NCI-H2196 (cell line): Measurements from ENCODE around the gene MRPL9.

Experiments used
- DNase-seq: peaks from one replicate; lab custom pipeline; 2025; ENCODE audit not compliant: unreplicated experiment; lab: John Stamatoyannopoulos, UW

The MRPL9 gene

DNA sequence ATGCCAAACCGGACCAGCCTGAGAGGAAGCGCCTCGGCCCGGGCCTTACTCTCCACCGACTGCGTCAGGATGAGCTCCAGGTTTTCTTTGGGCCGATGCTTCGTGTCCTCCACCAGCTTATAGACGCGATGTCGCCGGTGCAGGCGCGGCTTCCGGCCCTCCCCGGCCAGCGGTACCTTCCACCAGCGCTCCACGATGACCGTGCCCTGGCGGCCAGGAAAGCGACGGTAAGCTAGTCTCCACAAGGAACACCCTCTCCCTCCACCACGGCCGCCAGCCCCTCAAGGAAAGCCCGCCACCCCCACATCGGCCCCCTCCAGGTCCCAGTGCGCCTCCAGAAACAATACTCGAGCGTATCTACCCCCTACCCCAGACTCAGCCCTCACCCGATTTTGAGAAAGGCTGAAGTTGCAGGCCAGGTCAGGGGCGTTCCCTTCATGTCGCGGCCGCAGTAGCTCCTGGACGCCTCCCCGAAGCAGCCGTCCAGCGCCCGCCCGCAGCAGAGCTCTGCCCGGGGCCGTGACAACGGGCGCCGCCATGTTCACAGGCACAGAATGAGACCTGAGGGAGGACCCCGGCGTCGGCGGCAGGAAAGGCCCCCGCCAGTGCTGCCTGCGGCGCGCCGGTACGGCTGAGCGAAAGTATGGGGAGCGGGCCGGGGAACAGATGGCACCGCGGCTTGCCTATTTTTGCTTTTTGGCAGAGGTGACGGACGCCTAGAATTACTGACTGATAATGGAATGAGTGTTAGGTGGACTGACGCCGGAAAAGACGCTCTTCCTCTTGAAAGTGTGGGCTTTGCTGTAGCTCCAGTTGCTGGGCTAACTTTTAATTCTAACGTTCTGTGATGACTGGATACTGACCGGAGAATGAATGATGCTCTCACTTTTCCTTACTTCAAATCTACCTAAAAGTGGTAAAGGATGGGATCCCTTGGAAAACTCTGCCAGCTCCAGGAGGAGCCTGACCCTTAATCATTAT, at the start of gene MRPL9:
Gene MRPL9, minus strand, starts transcription at position 556 of the 981 bp plus-strand sequence. Its CDS starts 17 bp downstream, at position 539.
- peak; percentile 73 for DNase-seq

DNA sequence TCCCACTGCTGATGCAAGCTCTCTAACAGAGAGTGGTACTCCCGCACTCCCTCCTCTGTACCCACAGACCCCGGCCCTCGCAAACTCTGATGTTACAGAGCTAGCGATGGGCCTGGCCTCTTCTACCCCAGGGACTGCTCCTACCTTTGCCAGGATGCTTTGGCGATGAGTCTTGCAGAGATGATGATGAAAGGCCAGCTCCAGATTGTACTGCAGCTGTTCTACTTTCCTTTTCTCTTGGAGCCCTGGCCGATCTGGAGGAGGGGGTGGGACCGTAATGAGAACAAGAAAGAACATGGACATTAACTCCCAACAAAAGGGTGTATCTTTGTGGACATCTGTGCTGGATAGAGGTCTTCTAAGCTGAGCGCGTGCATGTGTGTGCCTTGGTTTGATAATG, 47.9 kb upstream of the MRPL9 start:
- no peak for DNase-seq

DNA sequence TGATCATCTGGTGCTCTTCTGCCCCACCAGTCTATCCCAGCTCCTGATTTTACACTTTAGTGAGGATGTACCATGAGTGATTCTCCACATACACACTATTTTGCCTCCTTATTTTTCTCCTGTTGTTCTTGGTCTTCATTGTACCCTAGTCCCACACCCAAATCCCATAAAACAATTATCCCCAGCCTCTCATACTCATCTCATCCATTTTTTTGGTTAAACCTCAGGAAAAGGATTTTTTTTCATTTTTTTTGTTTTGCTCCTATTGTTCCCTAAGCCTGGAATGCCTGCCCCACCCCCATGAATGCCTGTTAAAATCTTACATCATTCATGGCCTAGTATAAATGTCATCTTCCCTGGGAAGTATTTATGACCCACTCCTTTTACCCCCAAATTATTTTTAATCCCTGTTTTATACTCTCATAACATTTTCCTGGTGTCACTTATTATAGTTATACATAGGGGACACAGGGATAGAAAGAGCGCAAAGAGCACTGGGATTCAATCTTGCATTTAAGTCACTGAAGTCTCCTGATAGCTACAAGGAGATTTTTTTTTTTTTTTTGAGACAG, 46.8 kb upstream of the MRPL9 start:
- DNase-seq = no peak

DNA sequence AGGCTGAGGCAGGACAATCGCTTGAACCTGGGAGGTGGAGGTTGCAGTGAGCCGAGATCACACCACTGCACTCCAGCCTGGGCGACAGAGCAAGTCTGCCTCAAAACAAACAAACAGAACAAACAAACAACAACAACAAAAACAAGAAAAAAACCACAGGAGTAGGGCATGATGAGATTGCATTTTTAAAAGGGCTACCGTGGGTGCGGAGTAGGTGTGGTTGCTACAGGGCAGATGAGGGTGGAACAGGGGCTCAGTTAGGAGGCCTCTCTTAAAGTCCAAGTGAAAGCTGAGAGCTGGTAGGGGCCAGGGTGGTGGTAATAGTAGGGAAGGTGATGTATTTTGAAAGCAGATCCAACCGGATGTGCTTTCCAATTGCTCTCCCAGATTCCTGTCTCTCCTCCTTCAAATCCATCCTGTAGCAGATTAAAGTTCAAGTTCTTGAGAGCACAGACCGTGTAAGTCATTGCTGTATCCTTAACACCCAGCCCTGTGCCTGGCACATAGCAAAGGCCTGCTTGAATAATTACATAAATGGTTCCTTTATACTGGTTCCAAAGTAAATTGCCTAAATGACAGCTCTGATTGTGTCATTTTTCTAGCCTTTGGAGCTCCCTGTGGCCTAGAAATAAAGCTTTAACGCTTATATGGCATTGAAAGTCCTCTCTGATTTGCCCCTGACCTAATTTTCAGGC, 46.1 kb upstream of the MRPL9 start:
- no peak for DNase-seq

DNA sequence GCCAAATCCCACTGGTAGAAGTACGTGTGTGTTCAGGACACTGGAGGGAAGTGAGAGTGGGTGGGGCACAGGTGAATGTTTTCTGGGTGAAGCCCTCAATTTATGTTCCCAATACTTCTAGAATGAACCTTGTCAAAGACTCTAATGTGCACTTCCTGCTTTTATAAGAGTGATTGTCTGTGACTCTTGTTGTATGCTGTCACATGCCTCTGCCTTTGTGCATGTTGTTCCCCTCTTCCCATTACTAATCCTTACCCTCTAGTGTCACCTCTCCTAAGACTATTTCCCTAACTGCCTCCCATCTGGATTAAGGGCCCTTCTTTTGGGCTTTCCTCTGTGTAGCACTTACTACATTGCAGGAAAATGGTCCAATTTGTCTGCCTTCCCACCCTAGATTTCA, 44.5 kb upstream of the MRPL9 start:
- DNase-seq = no peak

DNA sequence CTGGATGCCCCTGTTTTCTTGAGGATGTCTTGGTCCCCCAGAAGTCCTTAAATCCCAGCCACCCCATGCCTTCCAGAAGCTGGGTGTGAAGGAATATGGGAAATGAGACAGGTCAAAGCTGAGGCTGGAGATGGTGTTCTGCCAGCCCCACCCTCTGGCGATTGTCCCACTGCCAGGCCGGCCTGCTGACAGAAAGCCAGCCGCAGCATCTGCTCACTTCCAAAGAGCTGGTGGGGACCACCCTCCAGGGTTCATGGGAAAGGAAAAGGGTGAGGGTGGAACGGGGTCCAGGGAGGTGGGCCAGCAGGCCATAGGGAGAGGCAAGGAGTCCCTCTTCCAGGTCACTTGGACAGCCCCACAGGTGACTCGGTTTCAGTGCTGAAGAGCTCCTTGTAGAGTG, 43.8 kb upstream of the MRPL9 start:
- no peak for DNase-seq

DNA sequence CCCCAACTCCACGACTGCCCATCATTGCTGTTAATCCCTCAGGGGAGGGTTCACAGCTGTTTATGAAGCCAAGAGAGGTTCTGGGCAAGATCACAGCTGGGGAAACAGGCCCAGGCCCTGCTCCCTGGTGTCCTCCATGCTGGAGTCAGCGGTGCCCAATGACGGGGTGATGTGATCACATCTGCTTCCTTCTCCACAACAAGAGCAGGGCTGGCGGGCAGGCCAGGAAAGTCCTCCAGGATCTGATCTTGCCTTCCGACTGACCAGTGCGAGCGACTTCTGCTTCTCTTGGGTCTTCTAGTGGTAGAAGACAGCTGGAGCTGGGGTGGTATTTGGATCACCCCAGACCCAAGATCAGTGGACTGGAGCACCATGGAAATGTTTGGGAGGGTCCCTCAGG, 42.9 kb upstream of the MRPL9 start:
- DNase-seq = no peak

DNA sequence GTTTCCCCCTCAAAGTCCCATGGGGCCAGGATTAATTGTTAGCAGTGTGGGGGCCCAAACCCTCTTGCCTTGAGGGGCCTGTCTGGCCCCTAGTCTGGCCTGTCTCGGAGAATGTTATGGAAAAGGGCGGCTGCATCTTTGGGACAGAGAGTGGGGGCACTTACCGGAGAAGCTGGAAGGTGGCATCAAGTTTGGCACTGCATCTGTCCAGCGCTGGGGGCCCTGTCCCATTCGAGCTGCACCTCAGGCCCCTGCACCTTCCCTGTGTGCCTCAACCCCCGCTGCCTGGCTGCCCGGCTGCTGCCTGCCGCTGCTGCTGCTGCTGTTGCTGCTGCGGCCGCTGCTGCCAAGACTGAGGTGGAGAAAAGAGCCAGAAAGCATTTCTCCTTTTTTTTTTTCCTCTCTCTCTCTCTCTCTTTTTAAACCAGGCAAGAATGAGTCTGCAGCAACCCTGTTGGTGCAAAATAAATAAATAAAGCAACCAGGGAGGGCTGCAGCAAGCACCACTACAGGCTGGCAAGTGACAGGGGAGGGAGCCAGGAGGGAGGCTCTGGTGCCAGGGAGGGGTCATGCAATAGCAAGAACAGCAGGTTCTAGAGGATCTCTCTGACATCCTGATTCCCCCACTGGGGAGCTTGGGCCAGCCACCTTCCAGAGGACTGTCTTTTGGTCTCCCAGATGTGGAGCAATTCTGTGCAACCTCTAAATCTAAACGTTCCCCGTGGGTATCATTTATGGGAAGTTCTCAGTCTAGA, 41.9 kb upstream of the MRPL9 start, which contains the start of gene LINGO4:
Gene LINGO4, minus strand, starts transcription at position 354 of the 755 bp plus-strand sequence. CDS start 2,715 bp downstream, outside the sequence.
- no peak for DNase-seq

GRCh38 chr1:151803915-151804314, 40.6 kb upstream of the MRPL9 start:
- no peak for DNase-seq

DNA sequence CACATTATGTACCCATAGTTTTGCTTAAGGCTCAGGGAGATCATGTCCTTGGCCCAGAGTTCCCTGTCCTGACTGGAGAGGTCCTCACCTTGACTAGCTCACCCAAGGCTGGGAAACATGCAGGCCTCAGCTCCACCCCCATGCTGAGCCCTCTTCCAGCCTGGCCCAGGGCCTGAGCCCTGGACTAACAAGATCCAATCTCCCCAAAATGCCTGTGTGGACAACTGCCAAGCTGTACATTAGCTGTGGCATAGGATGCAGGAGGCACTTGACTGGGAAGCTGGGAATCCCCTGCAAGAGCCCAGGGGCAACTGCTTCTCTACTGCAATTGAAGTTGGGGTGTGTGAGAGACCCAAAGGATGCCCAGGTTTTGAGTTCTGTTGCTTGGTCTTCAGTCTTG, 39.9 kb upstream of the MRPL9 start:
- no peak for DNase-seq

- DNase-seq = no peak
Measured at GRCh38 chr1:151802372-151802771, 39.1 kb upstream of the MRPL9 start.

- no peak for DNase-seq
Measured at GRCh38 chr1:151801846-151802245, 38.5 kb upstream of the MRPL9 start.

DNA sequence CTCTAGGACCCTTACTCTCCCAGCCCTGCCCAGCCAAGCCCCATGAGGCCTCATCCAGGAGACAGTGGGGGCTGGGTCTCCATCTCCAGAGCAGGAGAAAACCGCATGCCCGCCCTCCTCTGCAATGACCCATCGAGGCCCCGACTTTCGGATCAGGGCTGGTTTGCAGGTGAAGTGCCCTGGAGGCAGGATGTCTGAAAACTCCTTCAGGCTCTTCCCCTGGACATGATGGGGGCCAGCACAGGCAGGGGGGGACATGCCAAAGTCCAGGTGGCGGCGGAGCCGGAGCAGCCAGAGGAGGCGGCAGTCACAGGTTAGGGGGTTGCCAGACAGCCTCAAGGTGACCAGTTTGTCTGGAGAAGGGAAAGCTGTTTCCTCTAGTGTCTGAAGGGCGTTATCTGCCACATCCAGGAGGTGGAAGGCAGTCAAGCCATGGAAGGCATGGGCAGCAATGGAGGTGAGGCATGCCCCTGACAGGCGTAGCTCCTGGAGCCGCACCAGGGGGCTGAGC, 38.1 kb upstream of the MRPL9 start:
- DNase-seq = no peak

DNA sequence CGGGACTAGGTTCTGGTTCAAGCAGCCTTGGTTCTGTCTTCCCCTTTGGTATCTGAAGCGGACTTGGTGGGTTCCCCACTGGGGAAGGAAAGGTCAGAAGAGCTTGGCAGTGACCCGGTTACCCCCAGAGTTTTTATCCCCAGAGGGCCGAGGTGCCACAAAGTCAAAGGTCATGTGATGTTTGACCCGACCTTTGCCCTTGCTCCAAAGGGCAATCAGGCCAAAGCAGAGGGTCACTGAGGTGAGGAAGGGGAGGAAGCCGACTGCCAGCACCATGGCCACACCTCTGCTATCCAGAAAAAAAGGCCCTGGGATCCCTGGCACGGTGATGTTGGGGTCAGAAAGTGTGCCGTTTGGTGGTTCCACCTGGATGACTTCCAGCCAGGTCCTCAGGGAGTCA, 37.5 kb upstream of the MRPL9 start:
- no peak for DNase-seq

DNA sequence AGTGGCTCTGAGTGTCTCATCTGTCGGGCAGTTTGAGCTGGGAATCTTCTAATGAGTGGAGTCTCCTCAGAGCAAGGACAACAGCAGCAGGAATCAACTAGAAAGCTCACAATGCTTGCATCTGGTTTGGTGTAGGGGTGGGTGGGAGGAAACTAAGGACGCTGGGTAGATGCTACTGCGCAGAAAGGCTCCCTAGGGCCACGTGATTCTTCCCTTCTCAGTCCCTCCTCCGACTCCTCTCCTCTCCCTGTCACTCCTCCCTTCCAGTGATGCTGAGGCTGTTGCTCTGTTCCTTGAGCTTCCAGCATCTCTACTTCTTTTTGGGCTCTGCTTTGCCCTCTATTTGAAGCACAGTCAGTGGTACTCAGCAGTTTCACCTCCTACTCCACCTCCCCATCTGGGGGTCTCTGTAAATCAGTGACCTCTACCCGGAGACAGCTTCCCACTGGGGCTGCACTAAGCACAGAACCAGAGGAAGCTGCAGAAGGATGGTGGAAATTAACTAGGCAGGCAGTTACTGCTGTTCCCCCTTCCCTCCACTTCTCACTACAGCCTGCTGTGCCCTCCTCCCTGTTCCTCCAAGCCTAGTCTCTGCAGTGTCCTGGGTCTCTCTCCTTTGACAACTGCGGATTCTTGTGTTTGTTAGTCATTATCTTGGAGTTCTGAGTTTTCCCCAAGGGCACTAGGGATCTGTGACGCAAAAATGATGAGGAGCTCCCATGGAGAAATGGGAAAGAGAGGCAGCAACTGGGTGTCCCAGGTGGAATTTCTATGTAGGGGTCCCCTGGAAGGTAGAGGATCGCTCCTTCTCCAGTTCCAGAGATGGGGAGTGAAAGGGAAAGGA, 36.1 kb upstream of the MRPL9 start:
- DNase-seq = no peak

DNA sequence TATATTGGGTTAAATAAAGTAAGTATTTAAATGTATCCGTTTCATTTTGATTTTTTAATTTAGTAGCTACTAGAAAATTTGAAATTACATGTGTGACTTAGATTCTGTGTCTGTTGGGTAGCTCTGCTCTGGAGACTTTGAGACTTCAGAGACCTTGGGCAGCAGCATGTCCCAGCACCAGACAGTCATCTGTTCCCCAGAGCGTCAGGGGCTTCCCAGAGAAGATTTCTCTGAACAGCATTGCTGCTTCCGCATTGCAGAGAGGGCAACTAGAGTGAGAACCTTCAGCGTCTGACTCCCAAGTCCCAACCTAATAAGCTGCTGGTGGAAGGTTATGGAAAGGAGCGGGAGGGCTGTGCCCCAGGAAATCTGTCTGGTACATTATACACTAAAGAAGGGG, 35.3 kb upstream of the MRPL9 start:
- DNase-seq = no peak

DNA sequence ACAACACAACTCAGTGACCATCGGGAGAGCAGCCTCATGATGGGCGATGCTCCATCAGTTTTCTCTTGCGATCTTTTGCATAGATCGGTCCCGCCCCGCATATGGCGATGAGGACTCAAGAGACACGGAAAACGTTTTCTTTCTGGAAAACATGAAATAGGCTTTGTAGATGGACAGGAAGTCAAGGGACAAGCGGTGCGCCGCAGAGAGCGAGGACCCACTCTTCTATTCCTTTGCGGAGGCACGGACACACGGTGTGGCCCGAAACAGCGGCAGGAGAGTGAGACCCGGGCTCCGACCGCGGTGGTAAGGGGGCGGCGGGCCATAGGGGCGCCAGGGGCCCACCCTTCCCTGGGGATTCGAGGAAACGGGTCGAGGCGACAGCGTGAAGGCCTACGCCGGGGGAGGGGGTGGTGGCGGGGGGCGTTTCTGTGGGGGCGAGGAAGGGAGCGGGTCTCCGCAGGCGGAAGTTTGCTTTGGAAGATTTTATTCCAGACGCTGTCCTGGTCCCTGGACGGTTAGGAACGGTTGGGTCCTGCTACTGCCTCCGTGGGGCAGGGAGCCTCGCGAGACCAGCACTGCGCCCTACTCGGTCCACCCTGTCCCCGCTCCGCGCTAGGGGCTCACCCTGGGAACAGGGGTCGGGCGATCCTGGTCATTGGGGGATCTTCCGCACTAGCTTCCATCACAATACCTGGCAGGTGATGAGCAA, 27.8 kb upstream of the MRPL9 start:
- no peak for DNase-seq

GRCh38 chr1:151790071-151790939, 27.0 kb upstream of the MRPL9 start, which contains the start of gene TDRKH:
TDRKH (minus strand) TSS chr1:151790500; CDS start chr1:151783022, 7,478 bp downstream.
- peak; percentile 97 for DNase-seq
